B cell (primary cell): ENCODE data around the gene PSKH1. TPM values are rescaled to one million over a fixed set of nuclear protein-coding genes. Genes with fewer than 3 reads are reported as not detected.

Experiments used
- ATAC-seq: fragments of 200-7000 bp; cut with Tn5 transposase; one replicate; pipeline ENCODE4 v1.10.0; 2021; ENCODE audit warnings: low read depth, mild to moderate bottlenecking, moderate number of reproducible peaks, moderate library complexity
- CTCF ChIA-PET: fragments of 350-600 bp; sonication (Branson Sonifier 250); formaldehyde crosslinking; loops from one replicate; lab custom pipeline; 2021; ENCODE audit warnings: antibody characterized with exemption, inconsistent platforms; lab: Charles Lee
- POLR2A ChIA-PET: fragments of 350-600 bp; sonication (Branson Sonifier 250); formaldehyde crosslinking; loops from one replicate; lab custom pipeline; 2021; ENCODE audit warnings: antibody characterized with exemption; lab: Charles Lee
- DNase-seq: peaks from one replicate; pipeline ENCODE4 v3.0.0; 2013
- H2AFZ ChIP-seq: 2 replicates; pipeline ENCODE4 v1.6.1; 2012; ENCODE audit warnings: mild to moderate bottlenecking, low read depth, low read length; ENCODE audit not compliant: insufficient read depth, poor library complexity, severe bottlenecking
- H3K27ac ChIP-seq, 2 donors: 1 replicate in 1 of 2; 2 replicates in 1 of 2; pipeline ENCODE4 v1.5.1; 2012 to 2013; ENCODE audit warnings: low read length in 2 of 2, mild to moderate bottlenecking in 2 of 2, moderate library complexity in 1 of 2
- H3K27me3 ChIP-seq, 4 experiments: fragments of 200-600 bp in 1 of 4; sonication (generic) in 1 of 4; replicated peaks in 1 of 4; 1 replicate in 2 of 4; 2 replicates in 2 of 4; pipeline versions ENCODE4 v1.6.1 to v1.7.0; 2013 to 2016; ENCODE audit warnings: low read length in 3 of 4, mild to moderate bottlenecking in 2 of 4, mixed read lengths in 1 of 4, moderate library complexity in 1 of 4; ENCODE audit not compliant: insufficient read depth in 4 of 4, control insufficient read depth in 3 of 4; ENCODE audit errors: control extremely low read depth in 1 of 4
- H3K36me3 ChIP-seq, 2 experiments: replicated peaks in 1 of 2; 1 replicate in 1 of 2; 2 replicates in 1 of 2; pipeline versions ENCODE4 v1.6.1 to v1.7.1; 2013; ENCODE audit warnings: low read length in 1 of 2; ENCODE audit not compliant: insufficient read depth in 2 of 2, control insufficient read depth in 1 of 2; ENCODE audit errors: control extremely low read depth in 1 of 2, extremely low read depth in 1 of 2
- H3K4me1 ChIP-seq, 2 donors: fragments of 200-600 bp in 1 of 2; sonication (generic) in 1 of 2; 1 replicate in 1 of 2; 2 replicates in 1 of 2; pipeline versions ENCODE4 v1.5.1 to v1.6.1; 2013 to 2017; ENCODE audit warnings: low read length in 2 of 2; ENCODE audit not compliant: control insufficient read depth in 2 of 2, insufficient read depth in 2 of 2
- H3K4me2 ChIP-seq: replicated peaks from 2 replicates; pipeline ENCODE3; 2012; ENCODE audit warnings: mild to moderate bottlenecking, low read depth, low read length; ENCODE audit not compliant: poor library complexity, severe bottlenecking
- H3K4me3 ChIP-seq, 5 experiments: fragments of 200-600 bp in 1 of 5; sonication (generic) in 1 of 5; 1 replicate in 3 of 5; 2 replicates in 2 of 5; pipeline versions ENCODE4 v1.5.1 to v1.7.0; 2011 to 2016; ENCODE audit warnings: low read length in 4 of 5, mild to moderate bottlenecking in 4 of 5, low read depth in 2 of 5, control low read depth in 1 of 5, moderate library complexity in 1 of 5; ENCODE audit not compliant: insufficient read depth in 1 of 5; ENCODE audit errors: control extremely low read depth in 1 of 5, extremely low read depth in 1 of 5
- H3K79me2 ChIP-seq: fragments of 200-600 bp; sonication (generic); one replicate; pipeline ENCODE4 v1.6.0; 2016; ENCODE audit warnings: low read length; ENCODE audit not compliant: control insufficient read depth, insufficient read depth
- H3K9ac ChIP-seq: fragments of 200-600 bp; sonication (generic); 2 replicates; pipeline ENCODE4 v1.6.1; 2017; ENCODE audit warnings: mild to moderate bottlenecking, low read length, moderate library complexity
- H3K9me3 ChIP-seq, 3 donors: one replicate each; pipeline versions ENCODE4 v1.6.1 to v1.7.1; 2013; ENCODE audit warnings: low read length in 2 of 3; ENCODE audit not compliant: control insufficient read depth in 2 of 3, insufficient read depth in 1 of 3; ENCODE audit errors: control extremely low read depth in 1 of 3
- H4K20me1 ChIP-seq: 2 replicates; pipeline ENCODE4 v1.6.0; 2012; ENCODE audit warnings: mild to moderate bottlenecking, low read length; ENCODE audit not compliant: insufficient read depth, control insufficient read depth, poor library complexity, severe bottlenecking
- H3K27ac Mint-ChIP-seq: one replicate; pipeline ENCODE4 v1.8.0; 2021; ENCODE audit warnings: mixed read lengths
- H3K27me3 Mint-ChIP-seq: one replicate; pipeline ENCODE4 v1.8.0; 2021; ENCODE audit warnings: mixed read lengths
- H3K4me1 Mint-ChIP-seq: one replicate; pipeline ENCODE4 v1.8.0; 2021; ENCODE audit warnings: mixed read lengths
- H3K4me3 Mint-ChIP-seq: one replicate; pipeline ENCODE4 v1.8.0; 2021; ENCODE audit warnings: mixed read lengths
- H3K9me3 Mint-ChIP-seq: one replicate; pipeline ENCODE4 v1.8.0; 2022; ENCODE audit warnings: mixed read lengths; ENCODE audit not compliant: insufficient read depth
- EZH2 ChIP-seq: IDR thresholded peaks from 2 replicates; pipeline ENCODE4 v1.6.1; 2012; ENCODE audit warnings: borderline replicate concordance, low read depth, mild to moderate bottlenecking, moderate library complexity, low read length; ENCODE audit not compliant: insufficient read depth, poor library complexity, severe bottlenecking
- WGBS: methylation state at CpG from one replicate; pipeline ENCODE4 v1.1.5; 2013; ENCODE audit warnings: missing lambda C conversion rate; ENCODE audit not compliant: insufficient coverage; 5-methylcytosine and 5-hydroxymethylcytosine counted together
- intact Hi-C: fragments of 100-400 bp; cut with micrococcal nuclease; formaldehyde crosslinking; loops from one replicate; pipeline ENCODE4 v1.10.0; 2022
- polyA plus RNA-seq: library from polyadenylated mRNA; depleted of rRNA; stranded (reverse); fragments of >200 nt; gene quantifications from 2 replicates; pipeline ENCODE4 v1.2.3, GENCODE V29; 2012
- total RNA-seq, 2 donors: library from RNA; stranded (reverse); fragments of 120-200 nt in 1 of 2; gene quantifications; 1 replicate in 1 of 2; 2 replicates in 1 of 2; pipeline versions ENCODE4 v1.2.3 to v1.2.4, GENCODE V29; 2013 to 2022
- TF ChIP-seq, protein P1 (sequence below): fragments of 200-600 bp; IDR thresholded peaks from one replicate; pipeline ENCODE4 v1.8.0; 2022; ENCODE audit warnings: antibody characterized with exemption, mild to moderate bottlenecking

Gene PSKH1
- total and polyA plus RNA-seq, 2 donors (not counting 1 experiment from before 2014, with no cell fraction given) = 20.1 to 29.1 TPM

DNA sequence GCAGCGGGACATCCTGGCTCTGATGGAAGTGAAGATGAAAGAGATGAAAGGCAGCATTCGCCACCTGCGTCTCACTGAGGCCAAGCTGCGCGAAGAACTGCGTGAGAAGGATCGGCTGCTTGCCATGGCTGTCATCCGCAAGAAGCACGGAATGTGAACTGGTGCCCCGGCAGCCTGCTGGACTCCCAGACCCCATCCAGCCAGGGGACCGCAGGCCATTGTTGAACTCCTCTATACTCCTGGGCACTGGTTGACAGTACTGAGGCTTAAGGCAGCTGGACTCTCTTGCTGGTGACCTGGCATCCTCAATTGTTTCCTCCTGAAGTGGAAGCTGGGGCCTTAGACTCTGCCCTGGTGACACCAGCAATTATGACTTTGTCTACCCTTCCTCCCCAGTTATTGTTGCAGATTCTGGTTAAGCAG is 49.7 kb upstream of the PSKH1 start:
- no peaks in the 10 kb centered on the region for H3K27me3 Mint-ChIP-seq
- peaks cover 27% of the 10 kb centered on the region for H4K20me1 ChIP-seq
- ChIA-PET POLR2A (no interaction called here), CTCF (interaction anchor here (1.0 to 3.5 kb wide), 6 partner anchors 10 to 197 kb away, joined by 3 to 13 read pairs (median 8); no protein-coding TSS in a partner anchor)
- no peaks in the 10 kb centered on the region for H3K36me3 ChIP-seq
- no peaks in the 10 kb centered on the region for H3K9me3 Mint-ChIP-seq
- H3K4me3 ChIP-seq = peak overlapping the region; percentile 19 to 91 (median 74)
- peak overlapping the region; percentile 25 to 87 for H3K27ac ChIP-seq
- H3K27me3 ChIP-seq = no peaks in the 10 kb centered on the region
- peaks cover 39 to 53% of the 10 kb centered on the region in 2 donors for H3K4me1 ChIP-seq
- intact Hi-C loops = loop anchor here (2.0 to 10.0 kb wide), 2 partner anchors 183 to 1089 kb away; partner anchors contain the start of genes ACD, DYNC1LI2 and PARD6A
- H3K9ac ChIP-seq = peak overlapping the region; percentile 83
- H3K4me3 Mint-ChIP-seq = peak overlapping the region; percentile 95
- DNase-seq (no peak), ATAC-seq (no peak)
- H3K4me2 ChIP-seq = peak overlapping the region; percentile 97
- H3K27ac Mint-ChIP-seq = peak overlapping the region; percentile 97
- H3K4me1 Mint-ChIP-seq = peaks cover 45% of the 10 kb centered on the region
- no peak for TF ChIP-seq EZH2
- TF ChIP-seq, protein P1, sequence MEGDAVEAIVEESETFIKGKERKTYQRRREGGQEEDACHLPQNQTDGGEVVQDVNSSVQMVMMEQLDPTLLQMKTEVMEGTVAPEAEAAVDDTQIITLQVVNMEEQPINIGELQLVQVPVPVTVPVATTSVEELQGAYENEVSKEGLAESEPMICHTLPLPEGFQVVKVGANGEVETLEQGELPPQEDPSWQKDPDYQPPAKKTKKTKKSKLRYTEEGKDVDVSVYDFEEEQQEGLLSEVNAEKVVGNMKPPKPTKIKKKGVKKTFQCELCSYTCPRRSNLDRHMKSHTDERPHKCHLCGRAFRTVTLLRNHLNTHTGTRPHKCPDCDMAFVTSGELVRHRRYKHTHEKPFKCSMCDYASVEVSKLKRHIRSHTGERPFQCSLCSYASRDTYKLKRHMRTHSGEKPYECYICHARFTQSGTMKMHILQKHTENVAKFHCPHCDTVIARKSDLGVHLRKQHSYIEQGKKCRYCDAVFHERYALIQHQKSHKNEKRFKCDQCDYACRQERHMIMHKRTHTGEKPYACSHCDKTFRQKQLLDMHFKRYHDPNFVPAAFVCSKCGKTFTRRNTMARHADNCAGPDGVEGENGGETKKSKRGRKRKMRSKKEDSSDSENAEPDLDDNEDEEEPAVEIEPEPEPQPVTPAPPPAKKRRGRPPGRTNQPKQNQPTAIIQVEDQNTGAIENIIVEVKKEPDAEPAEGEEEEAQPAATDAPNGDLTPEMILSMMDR = no peak
- peaks cover 0 to 5% (median 0%) of the 10 kb centered on the region in 3 donors for H3K9me3 ChIP-seq
- WGBS = 21% methylated on average over 11 of the region's 11 CpGs
- H3K79me2 ChIP-seq = peaks cover 37% of the 10 kb centered on the region
- H2AFZ ChIP-seq = peak overlapping the region; percentile 99

DNA sequence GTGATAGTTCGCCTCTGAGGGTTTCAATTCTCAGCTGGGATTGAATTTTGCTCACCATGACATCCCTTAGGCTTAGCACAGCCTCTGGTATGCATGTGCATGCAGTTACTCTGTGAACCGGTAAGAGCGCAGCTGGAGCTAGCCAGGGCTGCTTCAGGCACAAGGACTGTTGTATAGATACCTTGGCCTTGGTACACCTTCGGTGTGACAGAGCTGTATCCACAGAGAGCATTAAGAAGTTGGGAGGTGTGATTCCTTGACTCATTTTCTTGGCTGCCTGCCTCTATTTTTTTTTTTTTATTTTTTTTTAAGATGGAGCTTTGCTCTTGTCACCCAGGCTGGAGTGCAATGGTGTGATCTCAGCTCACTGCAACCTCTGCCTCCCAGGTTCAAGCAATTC is 48.6 kb upstream of the PSKH1 start:
- H3K4me3 ChIP-seq = no peak overlapping the region
- no peak for TF ChIP-seq EZH2
- TF ChIP-seq, protein P1 = no peak
- POLR2A ChIA-PET = no interaction called here
- intact Hi-C loops = loop anchor here (10.0 kb wide), 1 partner anchor 1090 kb away; the partner anchor contains the start of gene DYNC1LI2
- H3K27me3 ChIP-seq = no peaks in the 10 kb centered on the region
- WGBS = 100% methylated on average over 1 of the region's 4 CpGs
- H4K20me1 ChIP-seq = peaks cover 36% of the 10 kb centered on the region
- H3K27ac ChIP-seq = no peak overlapping the region
- peak overlapping the region; percentile 70 for H3K27ac Mint-ChIP-seq
- no peaks in the 10 kb centered on the region for H3K36me3 ChIP-seq
- H3K4me3 Mint-ChIP-seq = peak overlapping the region; percentile 53
- H3K9ac ChIP-seq = no peak overlapping the region
- no peaks in the 10 kb centered on the region for H3K9me3 Mint-ChIP-seq
- DNase-seq (no peak), ATAC-seq (no peak)
- peaks cover 49% of the 10 kb centered on the region for H3K79me2 ChIP-seq
- H3K4me2 ChIP-seq = peak overlapping the region; percentile 97
- peaks cover 39 to 53% of the 10 kb centered on the region in 2 donors for H3K4me1 ChIP-seq
- CTCF ChIA-PET = interaction anchor here (0.6 to 3.5 kb wide), 9 partner anchors 11 to 324 kb away, joined by 3 to 13 read pairs (median 4); partner anchors contain the start of genes DDX28, DUS2 and NFATC3
- H3K27me3 Mint-ChIP-seq = no peaks in the 10 kb centered on the region
- no peak overlapping the region for H2AFZ ChIP-seq
- peaks cover 50% of the 10 kb centered on the region for H3K4me1 Mint-ChIP-seq
- H3K9me3 ChIP-seq = peaks cover 0 to 5% (median 0%) of the 10 kb centered on the region in 3 donors
